DMS79 (cell line): ENCODE measurements around the gene FAM81B.

Experiments
- DNase-seq: peaks from one replicate; lab custom pipeline; 2025; lab: John Stamatoyannopoulos, UW

FAM81B gene

DNA sequence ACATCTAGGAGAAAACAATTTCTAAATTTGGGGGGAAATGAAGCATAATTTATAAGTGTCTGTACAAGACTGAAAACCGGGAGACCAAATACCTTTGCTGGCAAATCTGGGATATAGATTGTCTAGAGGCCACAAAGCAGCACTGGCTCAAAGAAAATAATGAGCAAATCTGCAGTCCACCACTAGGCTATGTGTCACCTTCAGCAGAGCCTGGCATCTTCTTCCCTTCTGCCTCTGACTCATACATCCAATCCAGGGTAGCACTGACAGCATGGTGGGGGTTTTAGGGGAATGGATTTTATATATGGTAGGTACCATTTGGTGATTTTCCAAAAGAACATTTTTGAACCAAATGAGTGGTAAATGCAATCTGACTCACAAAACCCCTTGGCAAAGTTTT lies 12.8 kb downstream of the FAM81B start:
- DNase-seq: no peak

DNA sequence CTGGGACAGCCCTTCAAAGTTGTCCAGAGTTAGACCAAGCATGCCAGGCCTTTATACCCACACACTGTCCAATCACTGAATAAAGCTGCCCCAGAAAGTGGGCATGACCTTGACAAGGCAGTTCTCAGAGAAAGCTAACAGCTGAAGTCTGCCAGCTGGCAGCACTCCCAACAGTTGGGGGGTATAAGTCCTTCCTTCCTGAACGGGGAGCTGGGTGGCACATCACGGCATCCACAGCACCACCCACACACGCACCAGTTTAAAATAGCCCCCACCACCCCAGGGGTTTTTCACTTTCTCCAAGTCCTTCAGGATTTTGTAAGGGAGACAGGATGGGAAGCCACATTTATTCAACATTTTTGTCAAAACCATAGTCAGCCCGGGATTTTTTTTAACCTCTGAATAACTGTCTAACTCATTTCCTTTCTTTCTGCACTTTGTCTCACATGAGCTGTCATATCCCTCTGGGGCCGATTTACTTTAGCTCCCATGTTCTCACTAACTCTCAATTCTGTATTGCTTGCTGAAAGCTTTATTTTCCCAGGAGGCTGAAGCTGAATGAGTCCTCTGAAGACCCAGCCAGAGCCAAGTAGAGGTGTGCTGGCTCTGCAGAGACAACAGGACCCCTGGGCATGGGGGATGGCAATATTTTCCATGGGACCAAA lies 15.4 kb downstream of the FAM81B start:
- DNase-seq: no peak

DNA sequence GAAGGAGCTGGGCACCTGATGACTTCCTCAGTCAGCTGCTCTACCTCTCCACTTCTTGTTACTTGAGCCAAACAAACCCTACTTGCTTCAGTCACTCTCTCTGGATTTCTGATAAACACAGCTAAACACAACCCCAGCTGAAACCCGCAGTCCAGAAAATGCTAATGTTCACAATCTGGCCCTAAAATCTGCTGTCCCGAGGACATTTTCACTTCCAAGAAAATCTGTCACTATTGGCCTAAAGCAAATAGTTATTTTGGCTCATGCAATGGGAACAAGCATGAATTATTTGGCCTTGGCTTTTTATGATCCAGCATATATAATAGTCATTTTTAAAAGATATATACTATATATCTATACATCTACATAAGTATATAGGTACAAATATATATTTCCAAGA lies 19.1 kb downstream of the FAM81B start:
- DNase-seq: no peak

DNA sequence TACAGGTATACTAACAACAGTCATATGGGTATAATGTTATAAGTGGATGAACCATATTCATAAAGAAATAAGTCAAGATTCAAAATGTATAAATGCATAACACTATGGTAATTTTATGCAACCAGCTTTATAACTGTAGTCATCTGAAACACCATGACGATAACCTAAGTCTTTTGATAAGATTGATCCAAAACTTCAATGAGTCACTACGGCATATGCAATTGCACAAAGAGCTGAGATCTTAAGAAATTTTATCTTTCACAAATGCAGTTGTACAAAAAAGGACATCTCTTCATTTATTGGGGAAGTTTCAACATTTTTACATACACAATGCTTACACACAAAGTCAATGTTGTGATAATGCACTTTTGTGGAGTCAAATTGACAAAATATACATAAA lies 20.3 kb downstream of the FAM81B start:
- DNase-seq: no peak

DNA sequence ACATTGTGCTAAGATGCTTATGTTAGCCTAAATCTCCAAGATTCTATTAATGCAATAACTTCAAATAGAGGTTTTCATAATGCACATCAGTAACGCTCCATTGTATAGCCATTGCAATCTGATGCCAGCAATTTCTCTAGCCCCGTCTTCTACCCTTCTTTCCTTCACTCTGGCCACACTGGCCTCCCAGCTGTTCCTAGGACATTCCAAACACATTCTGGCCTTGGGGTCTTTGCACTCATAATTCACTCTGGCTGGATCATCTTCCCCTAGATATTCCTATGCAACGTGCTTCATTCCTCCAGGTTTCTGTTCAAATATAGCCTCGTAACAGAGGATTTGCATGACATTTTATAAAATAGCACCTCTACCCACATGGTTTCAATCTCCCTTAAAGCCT lies 23.3 kb downstream of the FAM81B start:
- DNase-seq: no peak

DNA sequence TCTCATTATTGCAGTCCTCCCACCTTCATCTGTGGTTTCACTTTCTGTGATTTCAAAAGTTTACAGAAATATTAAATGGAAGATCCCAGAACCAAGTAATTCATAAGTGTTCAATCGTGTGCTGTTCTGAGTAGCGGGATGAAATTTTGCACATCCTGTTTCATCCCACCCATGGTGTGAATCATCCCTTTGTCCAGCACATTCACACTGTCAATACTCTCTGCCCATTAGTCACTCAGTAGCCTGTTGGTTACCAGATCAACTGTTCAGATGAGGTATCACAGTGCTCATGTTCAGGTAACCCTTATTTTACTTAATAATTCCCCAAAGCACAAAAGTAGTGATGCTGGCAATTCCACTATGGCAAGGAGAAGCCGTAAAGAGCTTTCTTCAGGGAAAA lies 26.8 kb downstream of the FAM81B start:
- DNase-seq: no peak

DNA sequence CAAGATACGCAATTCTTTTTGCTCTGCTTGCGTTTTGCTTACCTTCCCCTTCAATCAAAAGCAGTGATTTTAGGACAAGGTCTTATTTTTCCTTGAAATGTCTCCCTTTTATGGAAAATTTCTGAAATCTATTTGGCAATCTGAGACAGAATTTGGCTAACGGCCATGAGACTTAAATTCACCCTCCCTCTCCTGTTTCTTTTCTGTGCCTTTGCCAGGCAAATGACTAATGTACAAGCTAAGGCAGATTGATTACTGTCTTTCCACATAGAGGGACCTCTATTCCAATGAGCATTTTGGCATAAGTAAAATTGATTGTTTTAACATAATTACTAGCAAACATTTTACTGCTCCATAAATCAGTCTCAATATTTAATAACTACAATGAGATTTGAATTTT lies 31.7 kb downstream of the FAM81B start:
- no peak for DNase-seq

DNA sequence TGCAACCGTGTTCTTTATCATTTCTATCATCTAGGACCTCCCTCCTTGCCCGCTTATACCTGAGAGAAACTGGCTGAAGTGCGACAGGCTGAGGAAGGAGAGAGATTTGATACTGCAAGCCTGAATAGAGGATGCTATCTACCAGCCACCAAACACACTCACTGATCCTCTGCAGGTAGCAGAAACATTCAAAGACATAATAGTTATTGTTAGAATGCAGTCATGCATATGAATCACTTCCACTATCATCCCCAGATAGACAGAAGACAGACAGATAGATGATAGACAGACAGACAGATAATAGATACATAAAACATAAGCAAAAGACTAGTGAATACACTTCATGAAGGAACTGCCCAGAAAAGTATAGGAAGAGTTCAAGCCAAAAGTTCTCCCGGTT lies 32.9 kb downstream of the FAM81B start:
- DNase-seq: no peak

DNA sequence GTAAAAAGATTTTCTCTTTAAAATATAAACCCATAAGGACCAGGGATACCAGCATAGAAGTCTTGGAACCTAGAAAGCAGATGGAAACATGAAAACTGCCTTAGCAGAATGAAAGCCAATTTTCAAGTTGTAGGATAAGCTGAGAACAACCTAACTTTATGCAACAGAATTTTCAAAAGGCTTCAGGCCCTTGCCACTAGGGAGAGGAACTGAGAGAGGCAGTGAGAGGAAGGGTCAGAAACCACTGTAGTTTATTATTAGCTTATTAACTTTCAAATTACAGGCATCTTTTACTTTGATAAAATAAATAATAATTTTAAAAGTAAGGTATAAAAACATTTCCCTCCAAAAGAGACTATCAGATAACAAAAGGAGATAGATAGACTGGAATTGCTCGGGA lies 33.4 kb downstream of the FAM81B start:
- DNase-seq: no peak

DNA sequence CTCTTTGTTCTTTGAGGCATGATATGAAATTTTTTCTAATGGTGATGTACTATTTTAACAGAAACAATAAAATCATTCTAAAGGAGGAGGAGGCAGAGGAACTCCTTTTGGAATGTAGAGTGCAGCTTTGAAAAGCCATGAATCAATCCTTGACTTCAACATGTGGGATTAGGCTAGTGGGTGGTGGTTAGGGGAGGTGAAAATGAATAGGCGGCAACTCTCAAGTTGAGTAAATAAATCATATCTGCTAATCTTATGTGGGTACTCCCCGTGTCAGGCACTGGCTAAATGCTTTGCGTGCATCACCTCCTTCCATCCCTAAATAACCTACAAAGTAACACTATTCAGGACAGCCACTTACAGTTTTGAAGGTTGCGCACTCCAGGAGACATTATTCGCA lies 35.1 kb downstream of the FAM81B start:
- no peak for DNase-seq

DNA sequence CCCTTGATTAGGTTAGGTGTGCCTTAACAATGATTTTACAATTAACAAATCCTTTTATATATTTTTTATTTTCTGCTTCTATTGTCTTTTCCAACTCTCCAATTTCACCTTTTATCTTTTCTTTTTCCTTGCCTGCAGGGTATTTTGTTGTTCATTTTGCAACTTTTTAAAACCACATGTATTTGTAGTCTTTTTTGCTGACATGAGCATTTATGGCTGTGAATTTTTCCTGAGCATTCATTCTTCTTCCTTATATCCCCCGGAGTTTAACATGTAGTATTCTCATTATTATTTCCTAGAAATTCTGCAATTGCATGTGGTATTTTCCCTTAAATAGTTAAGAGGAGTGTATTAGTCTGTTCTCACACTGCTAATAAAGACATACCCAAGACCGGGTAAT lies 41.6 kb downstream of the FAM81B start:
- DNase-seq: no peak

DNA sequence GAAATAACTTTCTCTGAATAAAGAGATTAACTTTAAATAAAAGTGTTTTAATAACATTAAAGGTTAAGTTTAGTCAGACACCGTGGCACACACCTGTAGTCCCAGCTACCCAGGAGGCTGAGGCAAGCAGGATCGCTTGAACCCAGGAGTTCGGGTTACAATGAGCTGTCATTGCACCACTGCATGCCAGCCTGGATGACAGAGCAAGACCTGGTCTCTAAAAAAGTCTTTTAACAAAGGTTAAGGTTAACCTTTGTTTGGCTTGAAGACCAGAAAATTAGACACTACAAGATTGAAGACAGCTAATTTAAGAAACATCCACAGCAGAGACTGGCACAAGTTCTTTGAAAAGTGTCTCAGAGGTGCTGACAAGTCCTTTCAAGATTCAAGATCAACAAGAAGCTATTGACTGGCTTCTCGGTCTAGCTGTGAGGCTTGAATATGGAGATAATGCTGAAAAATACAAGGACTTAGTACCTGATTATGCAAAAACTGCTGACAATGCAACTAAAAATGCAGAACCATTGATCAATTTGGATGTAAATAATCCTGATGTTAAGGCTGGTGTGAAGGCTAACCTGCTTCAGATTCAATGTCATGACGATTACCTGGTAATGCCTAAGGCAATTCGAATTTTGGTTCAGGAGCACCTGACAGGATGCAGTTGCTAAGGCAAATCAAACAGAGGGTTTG lies 48.8 kb downstream of the FAM81B start:
- DNase-seq: no peak

DNA sequence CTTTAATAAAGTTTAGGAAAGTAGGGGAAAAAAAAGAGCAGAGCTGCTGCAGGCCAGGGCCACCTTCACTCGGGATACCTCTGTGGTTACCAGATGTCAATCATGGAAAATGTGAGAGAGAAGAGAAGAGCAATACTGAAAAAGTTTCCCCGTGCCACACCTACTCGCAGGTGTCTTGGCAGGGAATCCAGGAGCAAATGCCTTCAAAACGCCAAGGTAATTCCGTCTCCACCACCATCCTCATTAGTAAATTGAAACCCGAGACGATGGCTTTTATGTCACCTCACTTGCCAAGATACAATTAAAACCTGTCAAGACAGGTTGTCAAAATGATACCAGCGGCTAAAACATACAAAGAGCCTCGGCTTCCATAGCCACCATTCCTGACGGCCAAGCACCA lies 49.7 kb downstream of the FAM81B start:
- no peak for DNase-seq

DNA sequence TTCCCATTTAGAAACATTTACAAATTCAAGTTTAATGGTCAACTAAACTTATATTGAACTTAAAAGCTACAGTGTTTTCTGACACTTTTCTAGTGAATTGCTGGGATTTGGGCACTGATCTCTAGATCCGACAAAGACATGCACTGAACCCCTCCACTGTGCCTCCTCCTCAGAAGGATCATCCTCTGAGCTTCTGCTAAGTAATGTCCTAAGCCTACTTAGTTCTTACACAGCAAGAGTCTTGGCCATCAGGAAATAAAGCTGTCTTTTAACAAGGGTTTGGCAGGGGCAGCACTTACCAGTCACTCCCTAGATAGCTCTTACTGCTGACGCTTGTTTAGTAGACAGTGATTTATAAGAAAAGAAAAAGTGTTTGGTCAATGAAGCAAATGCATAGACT lies 50.5 kb downstream of the FAM81B start:
- no peak for DNase-seq

DNA sequence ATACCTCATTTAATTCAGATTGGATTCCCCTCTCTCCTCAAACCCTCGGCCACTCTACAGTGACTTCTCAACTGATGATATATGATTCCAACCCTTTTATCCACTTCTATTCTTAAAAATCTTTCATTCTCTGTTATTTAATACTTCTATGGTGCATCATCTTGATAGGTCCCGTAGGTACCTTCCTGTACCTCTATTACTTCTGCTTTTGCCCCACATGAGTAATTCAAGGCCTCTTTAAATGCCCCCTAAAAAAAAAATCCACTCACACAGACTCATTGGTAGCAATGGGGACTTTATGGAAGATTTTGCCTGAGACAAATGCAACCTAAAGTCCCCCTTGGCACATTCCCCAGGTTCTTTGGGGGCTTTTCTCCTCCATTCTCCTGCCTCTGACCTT lies 54.3 kb downstream of the FAM81B start:
- DNase-seq: no peak

DNA sequence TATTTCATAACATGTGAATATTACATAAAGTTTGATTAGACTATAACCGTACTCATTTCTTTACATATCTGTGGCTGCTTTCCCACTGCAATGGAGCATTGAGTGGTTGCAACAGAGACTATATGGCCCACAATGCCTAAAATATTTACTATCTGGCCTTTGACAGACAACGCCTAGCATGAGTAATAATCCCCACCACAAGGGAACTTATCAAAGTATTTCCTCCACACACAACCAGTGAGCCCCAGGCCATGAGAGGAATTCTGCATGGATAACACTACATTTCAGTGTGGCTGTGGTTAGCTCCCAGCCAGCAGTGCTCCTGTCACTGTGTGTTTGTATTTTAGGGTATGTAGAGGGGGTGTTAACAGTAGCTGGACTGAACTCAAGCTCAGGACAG lies 54.8 kb downstream of the FAM81B start:
- DNase-seq: no peak

DNA sequence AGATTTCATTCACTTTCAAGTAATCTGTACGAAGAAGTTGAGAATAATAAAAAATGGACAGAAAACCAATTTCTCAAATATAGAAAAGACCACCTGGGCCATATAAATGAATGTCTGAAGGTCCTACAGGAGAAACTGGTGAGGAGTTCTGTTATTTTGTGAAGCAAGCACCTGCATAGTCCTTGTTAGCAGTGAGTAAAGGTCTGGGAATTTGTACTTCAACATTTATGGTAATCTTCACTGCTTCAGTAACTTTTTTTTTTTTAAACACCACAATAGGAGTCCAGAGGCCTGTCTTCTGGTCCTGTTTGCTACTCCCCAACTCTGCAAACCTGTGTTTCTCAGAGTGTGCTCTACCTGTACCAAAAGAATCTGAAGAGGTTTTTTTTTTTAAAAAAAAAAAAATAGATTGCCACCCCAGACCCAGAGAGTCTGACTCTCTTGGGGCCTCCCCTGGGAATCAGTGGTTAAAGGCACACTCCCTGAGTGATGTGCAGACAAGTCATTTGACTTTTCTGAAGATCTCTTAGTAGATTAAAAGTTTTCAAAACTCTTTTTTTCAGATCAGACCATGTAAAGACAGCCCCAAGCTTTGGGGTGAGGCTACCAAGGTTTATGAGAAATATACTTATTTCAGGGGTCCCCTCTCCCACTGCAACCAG lies 55.5 kb downstream of the FAM81B start:
- no peak for DNase-seq

DNA sequence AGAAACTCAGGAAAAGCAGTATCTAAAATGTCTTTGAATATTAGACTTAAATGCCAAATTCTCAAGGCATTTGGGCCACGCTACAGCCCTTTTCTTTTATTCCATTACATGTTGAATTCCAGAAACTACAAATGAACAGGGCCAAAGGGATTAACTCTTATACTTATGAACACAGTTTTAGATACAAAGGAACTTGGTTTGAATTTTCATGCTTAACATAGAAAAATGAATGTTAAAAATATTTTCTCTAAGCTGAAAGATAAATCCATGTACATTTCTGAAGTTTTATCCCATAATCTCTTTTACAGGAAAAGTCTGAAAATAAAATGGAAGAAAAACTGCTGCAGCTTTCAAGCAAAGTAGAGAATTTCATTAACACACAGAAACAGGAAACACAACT lies 56.8 kb downstream of the FAM81B start:
- DNase-seq: no peak

DNA sequence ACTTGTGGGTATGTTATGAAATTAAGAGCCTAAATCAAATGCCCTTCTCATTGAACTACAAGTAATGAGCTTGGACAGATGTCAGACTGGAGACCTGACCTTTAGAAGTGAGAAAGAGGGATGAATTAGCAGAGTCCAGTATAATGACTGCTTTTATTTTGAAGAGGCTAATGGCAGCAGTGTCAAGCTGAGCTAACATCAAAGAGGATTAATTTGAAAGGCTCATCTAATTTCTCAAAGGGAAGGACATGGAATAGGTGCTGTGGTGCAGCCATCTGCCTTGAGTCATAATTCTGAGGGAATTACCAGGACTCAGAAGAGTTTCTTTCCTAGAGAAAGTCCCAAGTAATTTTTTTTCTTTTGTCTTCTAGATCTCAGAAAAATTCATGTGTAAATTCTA lies 57.6 kb downstream of the FAM81B start:
- no peak for DNase-seq

DNA sequence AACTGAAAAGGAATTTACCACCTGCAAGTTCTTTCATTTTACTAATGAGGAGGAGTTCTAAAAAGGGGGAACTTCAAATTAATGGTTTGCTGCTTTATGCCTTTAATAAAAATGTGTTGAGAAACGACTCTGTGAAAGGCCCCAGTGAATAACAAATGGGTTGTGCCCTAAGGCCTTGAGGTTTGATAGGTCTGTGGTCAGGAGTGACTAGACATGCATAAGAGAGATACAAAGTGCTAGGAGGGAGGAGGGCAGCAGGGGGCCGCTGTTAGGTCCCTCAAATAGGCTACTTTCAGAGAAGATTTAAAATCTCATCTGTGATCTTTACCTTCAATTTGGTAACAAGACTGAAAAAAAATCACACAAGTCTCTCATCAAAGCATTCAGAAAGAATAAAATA lies 58.3 kb downstream of the FAM81B start:
- no peak for DNase-seq

DNA sequence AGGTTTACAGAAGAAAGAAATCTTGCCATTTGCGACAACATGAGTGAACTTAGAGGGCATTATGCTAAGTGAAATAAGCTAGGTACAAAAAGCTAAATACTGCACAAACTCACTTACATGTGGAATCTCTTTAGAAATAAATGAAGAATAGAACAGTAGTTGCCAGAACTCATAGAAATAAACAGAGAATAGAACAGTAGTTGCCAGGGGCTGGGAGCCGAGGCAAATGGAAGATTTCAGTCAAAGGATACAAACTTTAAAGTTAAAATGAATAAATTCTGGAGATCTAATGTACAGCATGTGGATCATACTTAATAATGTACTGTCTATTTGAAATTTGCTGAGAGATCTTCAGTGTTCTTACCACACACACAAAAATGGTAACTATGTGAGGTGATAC lies 63.4 kb downstream of the FAM81B start:
- DNase-seq: no peak

DNA sequence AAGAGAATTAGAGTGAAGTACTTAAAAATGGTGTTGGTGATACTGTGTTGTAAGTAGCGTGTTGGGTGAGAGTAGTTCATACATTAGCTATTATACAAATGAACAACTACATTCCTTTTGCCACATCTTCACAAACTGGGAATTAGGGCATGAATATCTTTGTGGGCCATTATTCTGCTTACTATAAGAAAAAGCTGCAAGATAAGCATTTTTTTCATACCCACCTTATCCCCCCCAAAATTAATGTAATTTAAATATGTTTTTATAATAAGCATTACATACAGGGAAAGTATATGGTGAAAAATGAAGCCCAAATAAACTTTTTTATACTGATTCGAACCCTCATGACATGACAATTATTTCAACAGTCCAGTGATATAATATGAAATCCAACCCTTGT lies 69.5 kb downstream of the FAM81B start:
- DNase-seq: no peak

DNA sequence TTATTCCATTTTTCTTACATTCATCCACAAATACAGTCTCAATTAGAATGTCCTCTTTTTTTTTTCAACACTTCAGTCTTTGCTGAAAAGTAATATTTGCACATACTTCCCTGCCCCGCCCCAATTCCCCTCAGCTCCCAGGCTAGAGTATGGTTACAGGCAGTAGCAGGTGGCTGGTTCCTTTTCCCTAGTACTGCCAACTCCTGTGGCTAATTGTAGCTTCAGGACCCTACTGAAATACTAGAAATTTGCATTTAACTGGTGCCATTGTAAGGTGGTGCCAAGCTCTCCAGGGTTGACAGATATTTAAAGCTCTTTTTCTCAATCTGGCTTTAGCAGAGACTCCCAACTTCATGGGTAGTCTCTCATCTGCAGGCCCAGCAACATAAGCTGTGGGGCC lies 80.3 kb downstream of the FAM81B start:
- DNase-seq: no peak

DNA sequence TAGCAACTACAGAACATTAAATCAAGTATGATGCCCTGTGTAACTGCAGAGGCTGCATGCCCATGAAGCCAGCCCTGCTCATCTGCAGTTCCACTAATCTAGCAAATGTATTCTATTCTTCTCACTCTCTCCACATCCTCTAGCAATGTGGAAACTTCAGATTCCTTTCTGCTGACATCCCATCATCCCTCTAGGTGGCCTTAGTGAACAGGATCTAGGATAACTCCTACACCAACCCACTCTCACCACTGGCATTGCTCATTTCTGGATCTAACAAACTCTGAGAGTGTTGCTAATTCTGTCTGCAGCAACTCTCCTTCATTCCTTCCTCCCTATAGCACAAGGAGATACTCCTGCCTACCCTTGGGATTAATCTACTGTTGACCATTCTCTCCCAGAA lies 80.8 kb downstream of the FAM81B start:
- DNase-seq: no peak
